ENCODE measurements around the gene ADCY2.

DNA sequence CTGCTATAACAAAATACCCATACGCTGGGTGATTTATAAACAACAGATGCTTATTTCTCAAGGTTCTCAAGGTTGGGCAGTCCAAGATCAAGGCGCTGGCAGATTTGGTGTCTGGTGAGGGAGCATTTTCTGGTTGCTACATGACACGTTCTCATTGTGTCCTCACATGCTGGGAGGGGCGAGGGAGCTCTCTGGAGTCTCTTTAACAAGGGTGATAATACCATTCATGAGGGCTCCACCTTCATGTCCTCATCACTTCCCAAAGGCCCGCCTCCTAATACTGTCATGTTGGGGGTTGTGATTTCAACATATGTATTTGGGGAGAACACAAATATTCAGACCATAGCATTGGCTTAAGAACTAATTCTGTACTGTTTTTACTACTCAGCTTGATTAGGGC lies 450.4 kb downstream of the ADCY2 start:
- TF ChIP-seq, protein P1, sequence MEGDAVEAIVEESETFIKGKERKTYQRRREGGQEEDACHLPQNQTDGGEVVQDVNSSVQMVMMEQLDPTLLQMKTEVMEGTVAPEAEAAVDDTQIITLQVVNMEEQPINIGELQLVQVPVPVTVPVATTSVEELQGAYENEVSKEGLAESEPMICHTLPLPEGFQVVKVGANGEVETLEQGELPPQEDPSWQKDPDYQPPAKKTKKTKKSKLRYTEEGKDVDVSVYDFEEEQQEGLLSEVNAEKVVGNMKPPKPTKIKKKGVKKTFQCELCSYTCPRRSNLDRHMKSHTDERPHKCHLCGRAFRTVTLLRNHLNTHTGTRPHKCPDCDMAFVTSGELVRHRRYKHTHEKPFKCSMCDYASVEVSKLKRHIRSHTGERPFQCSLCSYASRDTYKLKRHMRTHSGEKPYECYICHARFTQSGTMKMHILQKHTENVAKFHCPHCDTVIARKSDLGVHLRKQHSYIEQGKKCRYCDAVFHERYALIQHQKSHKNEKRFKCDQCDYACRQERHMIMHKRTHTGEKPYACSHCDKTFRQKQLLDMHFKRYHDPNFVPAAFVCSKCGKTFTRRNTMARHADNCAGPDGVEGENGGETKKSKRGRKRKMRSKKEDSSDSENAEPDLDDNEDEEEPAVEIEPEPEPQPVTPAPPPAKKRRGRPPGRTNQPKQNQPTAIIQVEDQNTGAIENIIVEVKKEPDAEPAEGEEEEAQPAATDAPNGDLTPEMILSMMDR (conservative IDR thresholded peaks at IDR 0.05; ENCODE audit: low read length) = no peak
- no peak for TF ChIP-seq EZH2phosphoT487 (IDR thresholded peaks at IDR 0.05; ENCODE audit: borderline replicate concordance, low read depth, low read length)

Data from OCI-LY7 (cell line).